Retina (tissue), 1 donor: ENCODE measurements around the gene MRPS18A.
"Not testable (repeated sequence)": the region's sequence is repeated elsewhere in the genome, so short reads cannot be mapped to it uniquely, and the experiment has no call there.

Experiments used
- DNase-seq: peaks from one replicate; pipeline ENCODE4 v3.0.0-alpha.2; 2016

The MRPS18A gene

DNA sequence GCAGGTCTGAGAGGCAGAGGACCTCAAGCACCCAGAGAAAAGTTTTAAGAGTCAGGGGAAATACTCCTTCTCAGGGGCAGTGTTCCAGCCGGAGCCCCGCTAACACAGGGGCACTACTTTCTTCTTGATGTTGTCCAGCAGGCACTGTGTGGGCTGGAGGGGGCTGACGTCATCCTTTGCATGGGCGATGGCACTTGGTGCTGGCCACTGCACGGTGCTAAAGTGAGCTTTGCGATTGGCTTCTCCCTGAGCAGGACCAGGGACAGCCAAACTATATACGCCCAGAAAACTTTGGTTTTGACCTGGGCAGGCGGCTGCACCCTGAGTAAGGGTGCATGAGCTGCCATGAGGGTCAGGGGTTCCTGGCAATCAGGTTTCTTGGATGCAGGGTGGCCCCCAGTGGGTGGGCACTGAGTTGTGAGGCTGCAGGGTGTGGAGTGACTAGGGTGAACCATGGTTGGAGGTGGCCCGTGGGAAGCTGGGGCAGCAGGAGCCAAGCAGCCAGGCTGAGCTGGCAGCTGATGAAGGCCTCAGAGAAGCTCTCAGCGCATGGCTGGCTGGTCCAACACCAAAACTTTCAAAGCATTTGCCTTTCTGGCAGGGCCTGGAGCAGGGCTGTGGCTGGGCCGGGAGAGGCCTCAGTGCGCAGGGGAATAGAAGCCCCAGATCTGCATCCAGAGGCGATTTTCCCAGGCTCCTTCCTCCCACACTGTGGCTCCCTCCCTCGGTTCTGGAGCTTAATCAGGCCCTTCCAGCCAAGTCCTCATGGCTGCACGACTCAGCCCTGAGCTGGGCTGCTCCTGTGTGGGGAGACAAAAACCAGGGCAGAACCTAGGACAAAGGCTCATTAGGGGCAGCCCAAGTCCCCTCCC, 18.3 kb downstream of the MRPS18A start:
- DNase-seq, result no peak

GRCh38 chr6:43668151-43669028, 19.2 kb downstream of the MRPS18A start:
- DNase-seq, result peak; percentile 79

DNA sequence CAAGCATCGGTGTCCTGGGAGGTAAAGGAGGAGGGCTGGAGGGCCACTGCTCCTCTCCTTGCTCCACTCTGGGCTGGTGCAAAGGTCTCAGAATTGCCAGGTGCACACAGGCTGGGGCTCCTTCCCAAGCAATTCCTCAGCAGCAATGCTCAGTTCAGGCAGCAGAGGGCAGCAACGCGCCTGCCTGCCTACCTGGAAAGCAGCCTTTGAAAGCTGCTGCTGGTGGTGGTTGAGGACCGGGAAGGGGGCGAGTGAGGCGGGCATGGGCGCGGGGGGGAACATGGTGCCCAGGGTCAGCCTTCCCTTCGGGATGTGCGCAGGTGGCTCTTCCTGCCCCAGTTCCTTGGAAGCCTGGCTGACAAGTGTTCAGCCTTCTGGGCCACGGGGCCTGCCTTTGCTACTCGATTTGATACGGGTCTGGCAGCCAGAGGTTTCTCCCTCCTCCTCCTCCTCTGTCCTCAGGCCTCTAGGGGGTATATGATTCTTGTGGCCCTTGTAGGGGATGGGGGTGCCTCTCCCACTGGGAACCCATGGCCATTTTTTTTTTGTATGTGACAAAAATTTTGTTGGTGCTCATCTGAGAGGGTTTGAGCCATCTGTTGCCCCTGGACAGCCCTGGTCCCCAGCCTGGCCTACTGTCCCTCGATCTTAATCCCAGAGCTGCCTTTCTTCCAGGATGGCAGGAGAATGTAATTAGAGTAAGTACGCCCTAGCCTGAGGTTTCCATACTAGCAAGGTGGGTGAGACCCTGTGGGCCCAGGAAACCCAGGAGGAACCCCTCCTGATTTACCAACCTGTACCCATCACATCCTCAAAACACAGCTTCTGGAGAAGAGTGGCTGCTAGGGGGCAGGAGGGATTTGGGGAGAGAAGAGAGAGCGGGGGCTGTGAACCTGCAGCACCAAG, 20.1 kb downstream of the MRPS18A start:
- peak; percentile 94 for DNase-seq

DNA sequence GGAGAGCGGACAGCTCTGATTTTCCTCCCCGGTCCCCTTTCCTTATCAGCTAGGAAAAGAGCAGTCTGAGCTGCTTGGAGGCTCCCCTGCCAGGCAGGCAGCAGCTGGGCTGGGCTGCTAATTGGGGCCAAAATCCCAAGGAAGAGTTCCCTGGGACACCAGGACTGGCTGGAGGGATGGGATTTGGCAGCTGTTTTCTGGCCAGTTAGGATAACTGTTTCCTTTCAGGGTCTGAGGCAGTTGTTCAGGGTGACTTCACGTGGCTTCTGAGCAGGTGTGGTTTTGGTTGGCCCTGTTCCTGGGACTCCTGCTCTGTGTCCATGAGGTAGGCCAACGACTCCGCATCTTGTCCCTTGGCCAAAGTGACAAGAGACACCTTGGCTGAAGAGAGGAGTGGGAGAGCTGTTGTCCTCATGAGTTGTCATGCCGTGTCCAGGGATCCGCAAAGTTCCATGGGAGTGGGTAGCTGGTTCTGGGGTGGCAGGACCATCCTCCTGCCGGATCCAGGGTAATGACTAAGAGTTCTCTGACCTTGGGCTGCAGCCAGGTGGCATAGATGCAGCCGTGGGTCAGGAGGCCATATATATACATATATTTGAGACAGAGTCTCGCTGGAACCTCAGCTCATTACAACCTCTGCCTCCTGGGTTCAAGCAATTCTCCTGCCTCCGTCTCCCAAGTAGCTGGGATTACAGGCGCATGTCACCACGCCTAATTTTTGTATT, 21.2 kb downstream of the MRPS18A start:
- no peak for DNase-seq

GRCh38 chr6:43665376-43665775, 22.2 kb downstream of the MRPS18A start:
- DNase-seq, result no peak

- DNase-seq, result not testable (repeated sequence)
Observed at GRCh38 chr6:43662948-43663347, 24.6 kb downstream of the MRPS18A start.

DNA sequence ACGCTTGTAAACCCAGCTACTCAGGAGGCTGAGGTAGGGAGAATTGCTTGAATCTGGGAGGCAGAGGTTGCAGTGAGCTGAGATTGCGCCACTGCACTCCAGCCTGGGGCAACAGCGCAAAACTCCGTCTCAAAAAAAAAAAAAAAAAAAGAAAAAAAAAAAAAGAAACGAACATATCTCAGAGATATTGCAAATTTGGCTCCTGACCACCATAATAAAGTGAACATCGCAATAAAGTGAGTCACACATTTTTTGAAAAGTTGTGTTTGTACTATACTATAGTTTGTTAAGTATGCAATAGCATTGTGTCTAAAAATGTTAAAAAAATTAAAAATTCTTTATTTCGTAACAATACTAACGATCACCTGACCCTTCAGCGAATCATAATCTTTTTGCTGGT, 29.4 kb downstream of the MRPS18A start:
- DNase-seq, result no peak

DNA sequence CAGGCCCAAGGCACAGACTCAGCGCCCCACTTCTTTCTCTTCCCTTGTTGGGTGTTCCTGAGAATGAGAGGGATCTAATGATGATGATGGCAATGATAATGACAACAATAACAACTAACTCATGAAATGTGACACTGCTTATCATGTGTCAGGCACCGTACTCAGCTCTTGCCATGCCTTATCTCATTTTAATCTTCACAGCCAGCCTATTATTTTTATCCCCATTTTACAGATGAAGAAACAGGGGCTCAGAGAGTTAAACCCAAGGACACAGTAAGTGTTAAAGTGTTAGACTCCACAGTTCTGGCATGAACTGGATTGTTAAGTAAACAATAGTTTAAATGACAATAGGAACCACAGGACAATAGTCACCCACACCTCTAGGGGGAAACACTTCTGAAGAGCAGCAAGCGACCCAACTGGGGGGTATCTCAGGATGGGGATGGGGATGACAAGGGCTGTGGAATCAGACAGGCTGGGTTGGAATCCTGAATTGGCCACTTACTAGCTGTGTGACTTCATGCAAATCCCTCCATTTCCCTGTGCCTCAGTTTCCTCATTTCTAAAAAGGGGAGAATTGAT, 30.3 kb downstream of the MRPS18A start:
- DNase-seq, result no peak

GRCh38 chr6:43652822-43653221, 34.8 kb downstream of the MRPS18A start:
- not testable (repeated sequence) for DNase-seq

DNA sequence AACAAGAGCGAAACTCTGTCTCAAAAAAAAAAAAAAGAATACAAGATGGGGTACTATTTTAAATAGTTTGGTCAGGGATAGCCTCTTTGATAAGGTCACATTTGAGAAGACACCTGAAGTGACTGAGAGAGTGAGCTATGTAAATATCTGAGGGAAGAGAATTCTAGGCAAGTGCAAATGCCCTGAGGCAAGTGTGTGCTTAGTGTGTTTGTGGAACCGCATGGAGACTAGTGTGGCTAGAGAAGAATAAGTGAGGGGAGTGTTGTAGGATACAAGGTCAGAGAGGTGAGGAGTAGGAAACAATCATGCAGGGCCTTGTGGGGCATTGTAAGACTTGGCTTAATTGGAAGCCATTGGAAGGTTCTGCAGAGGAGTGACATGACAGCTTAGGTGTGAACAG, 39.3 kb downstream of the MRPS18A start:
- no peak for DNase-seq

GRCh38 chr6:43647613-43648012, 40.0 kb downstream of the MRPS18A start:
- DNase-seq, result no peak

DNA sequence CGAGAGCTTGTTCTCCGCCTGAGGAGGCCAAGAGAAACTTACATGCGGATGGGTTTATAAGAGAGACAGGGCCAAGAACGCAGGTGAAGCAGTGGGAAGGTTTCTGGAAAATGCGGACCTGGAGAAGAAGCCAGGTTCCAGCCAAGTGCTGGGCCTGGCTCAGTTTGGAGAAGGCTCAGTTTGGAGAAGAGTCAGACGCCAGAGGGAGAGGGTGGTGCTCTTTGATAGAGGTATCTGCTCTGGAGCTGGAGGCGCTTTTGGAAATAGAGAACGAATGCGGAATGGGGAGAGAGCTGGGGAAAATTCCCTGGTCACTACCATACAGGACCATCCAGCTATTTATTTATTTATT, 42.0 kb downstream of the MRPS18A start:
- peak; percentile 81 for DNase-seq

DNA sequence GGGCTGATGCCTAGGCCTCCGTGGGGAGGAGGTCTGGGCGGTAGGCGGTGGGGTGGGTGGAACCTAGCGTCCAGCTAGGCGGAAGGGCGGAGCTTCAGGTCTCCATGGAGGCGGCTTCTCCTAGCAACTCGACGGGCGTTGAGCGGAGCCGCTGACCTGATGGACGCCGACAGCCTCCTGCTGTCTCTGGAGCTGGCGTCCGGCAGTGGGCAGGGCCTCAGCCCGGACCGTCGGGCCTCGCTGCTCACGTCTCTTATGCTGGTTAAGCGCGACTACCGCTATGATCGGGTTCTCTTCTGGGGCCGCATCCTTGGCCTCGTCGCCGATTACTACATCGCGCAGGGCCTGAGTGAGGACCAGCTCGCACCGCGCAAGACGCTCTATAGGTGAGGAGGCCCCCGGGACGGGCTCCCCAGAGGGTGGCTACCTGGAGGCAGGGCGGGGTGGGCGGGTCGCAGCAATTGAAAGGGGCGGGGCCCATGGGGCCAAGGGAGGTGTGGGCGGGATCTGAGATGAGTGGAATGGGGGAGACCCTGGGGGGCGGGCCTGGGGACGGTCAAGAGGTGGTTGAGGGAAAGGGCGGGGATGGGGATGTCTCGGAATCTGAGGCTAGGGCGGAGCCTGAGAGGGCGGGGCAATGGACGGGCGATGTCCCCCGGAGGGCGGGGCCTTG, 42.5 kb downstream of the MRPS18A start, which contains the start of gene RSPH9:
Gene RSPH9 (plus strand): TSS at position 97 of the 673 bp plus-strand sequence. CDS start 63 bp downstream, at position 160.
- peak; percentile 92 for DNase-seq

DNA sequence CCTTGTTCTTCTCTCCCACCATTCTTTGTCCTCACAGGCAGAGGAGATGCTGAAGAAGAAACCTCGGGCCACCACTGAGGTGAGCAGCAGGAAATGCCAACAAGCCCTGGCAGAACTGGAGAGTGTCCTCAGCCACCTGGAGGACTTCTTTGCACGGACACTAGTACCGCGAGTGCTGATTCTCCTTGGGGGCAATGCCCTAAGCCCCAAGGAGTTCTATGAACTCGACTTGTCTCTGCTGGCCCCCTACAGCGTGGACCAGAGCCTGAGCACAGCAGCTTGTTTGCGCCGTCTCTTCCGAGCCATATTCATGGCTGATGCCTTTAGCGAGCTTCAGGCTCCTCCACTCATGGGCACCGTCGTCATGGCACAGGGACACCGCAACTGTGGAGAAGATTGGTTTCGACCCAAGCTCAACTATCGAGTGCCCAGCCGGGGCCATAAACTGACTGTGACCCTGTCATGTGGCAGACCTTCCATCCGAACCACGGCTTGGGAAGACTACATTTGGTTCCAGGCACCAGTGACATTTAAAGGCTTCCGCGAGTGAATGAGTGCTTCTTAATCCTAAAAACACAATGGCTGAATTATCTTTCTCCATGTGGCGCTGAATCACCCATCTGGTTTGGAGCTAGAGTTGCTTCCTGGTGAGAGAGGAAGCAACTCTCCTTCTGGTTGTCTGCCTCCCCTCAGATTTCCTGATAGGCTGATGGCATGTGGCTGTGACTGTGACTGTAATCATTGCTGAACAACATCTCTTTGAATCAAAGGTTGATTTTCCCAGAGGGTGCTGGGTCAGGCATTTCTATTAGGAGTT, 47.4 kb downstream of the MRPS18A start:
- DNase-seq, result no peak

DNA sequence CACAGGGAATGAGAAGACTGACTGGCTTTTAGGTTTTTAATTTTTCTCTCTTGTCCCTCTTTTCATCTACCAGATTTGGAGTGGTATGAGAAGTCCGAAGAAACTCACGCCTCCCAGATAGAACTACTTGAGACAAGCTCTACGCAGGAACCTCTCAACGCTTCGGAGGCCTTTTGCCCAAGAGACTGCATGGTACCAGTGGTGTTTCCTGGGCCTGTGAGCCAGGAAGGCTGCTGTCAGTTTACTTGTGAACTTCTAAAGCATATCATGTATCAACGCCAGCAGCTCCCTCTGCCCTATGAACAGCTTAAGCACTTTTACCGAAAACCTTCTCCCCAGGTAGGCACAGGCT, 51.3 kb downstream of the MRPS18A start:
- DNase-seq, result no peak

DNA sequence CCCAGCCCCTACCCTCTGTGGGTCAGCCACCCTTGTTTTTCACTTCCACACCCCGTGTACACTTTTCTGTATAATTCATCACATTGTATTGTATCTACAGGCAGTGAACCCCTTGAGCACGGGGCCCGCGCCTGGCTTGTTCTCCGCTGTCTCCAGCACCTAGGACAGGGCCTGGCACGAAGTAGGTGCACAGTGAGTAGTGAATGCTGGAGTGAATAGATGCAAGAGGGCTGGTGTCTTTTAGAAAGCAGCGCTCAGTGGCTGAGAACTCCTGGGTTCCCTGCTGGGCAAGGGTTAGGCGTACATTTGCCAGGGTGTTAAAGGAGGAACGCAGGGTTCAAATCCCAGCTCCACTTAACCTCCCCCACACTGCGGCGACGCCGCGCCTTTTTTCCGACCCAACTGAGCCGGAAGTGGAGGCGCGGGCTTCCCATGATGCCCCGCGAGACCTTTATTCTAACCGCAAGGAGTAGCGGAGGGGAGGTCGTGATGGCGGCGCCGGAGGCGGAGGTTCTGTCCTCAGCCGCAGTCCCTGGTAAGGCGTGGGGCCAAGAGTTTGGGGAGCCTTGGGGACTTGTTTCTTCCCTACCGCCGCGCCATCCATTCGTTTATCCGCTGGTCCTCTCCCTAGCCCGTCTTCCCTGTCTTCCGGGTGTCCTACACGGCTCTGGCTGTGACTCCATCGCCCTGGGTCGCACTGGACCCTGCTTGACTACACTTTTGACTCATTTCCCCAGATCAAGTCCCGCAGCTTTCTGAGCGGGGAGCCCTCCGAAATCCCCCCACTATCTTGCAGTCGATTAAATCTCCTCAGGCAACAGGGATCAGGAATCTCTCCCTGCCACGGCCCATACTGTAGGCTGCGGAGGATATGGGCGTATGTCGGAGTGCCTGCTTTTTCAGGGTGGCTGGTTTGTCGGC, 51.9 kb downstream of the MRPS18A start, which contains the start of gene MAD2L1BP:
Gene MAD2L1BP (plus strand): TSS at position 454 of the 921 bp plus-strand sequence. CDS start 36 bp downstream, at position 490.
- DNase-seq, result peak; percentile 94

DNA sequence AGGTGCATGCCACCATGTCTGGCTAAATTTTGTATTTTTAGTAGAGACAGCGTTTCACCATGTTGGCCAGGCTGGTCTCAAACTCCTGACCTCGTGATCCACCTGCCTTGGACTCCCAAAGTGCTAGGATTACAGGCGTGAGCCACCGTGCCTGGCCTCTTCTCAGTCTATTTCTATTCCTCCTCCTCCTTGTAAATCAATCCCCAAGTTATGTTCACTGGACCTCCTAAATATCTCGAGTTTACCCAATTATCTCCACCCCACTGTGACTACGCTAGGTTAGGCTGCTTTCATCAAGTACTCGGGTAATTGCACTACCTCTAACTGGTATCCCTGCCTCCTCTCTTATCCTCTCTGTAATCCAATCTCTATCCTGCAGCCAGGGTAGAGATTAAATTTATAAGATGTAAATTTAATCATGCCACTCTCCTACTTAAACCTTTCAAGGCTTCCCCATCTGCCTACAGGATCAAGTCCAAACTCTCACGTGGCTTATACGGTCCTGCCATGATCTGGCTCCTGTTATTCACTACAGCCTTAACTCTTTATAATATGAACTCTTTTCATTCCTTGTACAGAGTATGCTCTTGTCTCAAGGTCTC, 52.8 kb downstream of the MRPS18A start:
- peak; percentile 16 for DNase-seq

- not testable (repeated sequence) for DNase-seq
Observed at GRCh38 chr6:43633002-43633401, 54.6 kb downstream of the MRPS18A start.
